Glomerular endothelial cell (primary cell): ENCODE data around the gene MALAT1. TPM values are rescaled to one million over a fixed set of nuclear protein-coding genes. Genes with fewer than 3 reads are reported as not detected.
"Not testable (repeated sequence)": the region's sequence is repeated elsewhere in the genome, so short reads cannot be mapped to it uniquely, and the experiment has no call there.

Source experiments
- DNase-seq: peaks from one replicate; pipeline ENCODE4 v3.0.0-alpha.2; 2011; ENCODE audit warnings: low read depth, low spot score; ENCODE audit errors: extremely low read depth
- total RNA-seq: library from RNA; depleted of rRNA; stranded (reverse); fragments of >200 nt; gene quantifications from 2 replicates; pipeline ENCODE4 v1.2.3, GENCODE V29; 2015

Gene MALAT1
- total RNA-seq, 1 donor from 2014 or later = 7,796 TPM

DNA sequence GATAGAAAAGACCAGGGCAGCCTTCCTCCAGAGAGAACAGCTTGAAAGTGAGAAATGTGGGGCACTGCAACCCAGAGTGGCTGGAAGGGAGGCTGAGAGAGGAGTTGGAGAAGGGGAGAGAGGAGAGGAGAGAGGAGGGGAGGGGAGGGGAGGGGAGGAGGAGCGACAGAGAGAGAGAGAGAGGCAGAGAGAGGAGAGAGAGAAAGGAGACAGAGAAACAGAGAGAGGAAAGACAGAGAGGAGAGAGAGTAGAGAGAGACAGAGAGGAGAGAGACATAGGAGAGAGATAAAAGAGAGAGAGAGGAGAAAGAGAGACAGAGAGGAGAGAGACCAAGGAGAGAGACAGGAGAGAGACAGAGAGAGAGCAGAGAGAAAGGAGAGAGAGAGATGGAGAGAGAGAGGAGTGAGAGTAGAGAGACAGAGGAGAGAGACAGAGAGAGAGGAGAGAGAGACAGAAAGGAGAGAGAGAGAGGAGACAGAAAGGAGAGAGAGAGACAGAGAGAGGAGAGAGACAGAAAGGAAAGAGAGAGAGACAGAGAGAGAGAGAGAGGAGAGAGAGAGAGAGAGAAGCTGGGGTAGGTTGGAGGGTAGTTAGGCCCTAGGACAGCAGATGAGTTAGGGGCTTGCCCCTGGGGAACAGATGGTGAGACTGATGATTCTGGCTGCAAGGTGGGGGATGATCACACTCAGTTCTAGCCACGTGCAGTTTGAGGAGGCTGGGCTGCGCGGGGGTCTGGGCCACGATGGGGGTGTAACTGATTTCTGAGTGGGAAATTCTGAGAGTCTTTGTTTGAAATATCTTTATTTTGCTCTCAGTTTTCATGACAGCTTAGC, 17.5 kb downstream of the MALAT1 start:
- no peak for DNase-seq

DNA sequence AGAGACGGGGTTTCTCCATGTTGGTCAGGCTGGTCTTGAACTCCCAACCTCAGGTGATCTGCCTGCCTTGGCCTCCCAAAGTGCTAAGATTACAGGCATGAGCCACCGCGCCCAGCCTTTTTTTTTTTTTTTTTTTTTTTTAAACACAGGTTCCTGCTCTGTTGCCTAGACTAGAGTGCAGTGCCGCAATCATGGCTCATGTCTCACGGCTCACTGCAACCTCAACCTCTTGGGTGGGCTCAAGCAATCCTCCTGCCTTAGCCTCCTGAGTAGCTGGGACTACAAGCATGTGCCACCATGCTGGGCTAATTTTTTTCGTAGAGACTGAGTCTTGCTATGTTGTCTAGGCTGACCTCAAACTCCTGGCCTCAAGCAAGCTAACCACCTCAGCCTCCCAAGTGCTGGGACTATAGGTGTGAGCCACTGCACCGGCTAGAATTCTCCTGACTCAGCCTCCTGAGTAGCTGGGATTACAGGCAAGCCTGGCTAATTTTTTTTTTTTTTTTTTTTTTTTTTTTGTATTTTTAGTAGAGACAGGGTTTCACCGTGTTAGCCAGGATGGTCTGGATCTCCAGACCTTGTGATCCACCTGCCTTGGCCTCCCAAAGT, 20.2 kb downstream of the MALAT1 start:
- not testable (repeated sequence) for DNase-seq

DNA sequence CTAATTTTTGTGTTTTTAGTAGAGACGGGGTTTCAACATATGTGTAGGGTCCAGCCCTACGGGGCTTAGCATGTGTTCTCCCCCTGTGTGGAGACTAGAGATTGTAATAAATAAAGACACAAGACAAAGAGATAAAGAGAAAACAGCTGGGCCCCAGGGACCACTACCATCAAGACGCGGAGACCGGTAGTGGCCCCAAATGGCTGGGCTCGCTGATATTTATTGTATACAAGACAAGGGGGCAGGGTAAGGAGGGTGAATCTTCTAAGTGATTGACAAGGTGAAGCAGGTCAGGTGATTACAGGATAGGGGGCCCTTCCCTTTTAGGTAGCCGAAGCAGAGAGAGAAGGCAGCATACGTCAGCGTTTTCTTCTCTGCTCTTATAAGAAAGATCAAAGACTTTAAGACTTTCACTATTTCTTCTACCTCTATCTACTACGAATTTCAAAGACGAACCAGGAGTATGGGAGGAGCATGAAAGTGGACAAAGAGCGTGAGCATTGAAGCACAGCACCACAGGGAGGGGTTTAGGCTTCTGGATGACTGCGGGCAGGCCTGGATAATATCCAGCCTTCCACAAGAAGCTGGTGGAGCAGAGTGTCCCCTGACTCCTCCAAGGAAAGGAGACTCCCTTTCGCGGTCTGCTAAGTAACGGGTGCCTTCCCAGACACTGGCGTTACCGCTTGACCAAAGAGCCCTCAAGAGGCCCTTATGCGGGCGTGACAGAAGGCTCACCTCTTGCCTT, 23.1 kb downstream of the MALAT1 start:
- not testable (repeated sequence) for DNase-seq

DNA sequence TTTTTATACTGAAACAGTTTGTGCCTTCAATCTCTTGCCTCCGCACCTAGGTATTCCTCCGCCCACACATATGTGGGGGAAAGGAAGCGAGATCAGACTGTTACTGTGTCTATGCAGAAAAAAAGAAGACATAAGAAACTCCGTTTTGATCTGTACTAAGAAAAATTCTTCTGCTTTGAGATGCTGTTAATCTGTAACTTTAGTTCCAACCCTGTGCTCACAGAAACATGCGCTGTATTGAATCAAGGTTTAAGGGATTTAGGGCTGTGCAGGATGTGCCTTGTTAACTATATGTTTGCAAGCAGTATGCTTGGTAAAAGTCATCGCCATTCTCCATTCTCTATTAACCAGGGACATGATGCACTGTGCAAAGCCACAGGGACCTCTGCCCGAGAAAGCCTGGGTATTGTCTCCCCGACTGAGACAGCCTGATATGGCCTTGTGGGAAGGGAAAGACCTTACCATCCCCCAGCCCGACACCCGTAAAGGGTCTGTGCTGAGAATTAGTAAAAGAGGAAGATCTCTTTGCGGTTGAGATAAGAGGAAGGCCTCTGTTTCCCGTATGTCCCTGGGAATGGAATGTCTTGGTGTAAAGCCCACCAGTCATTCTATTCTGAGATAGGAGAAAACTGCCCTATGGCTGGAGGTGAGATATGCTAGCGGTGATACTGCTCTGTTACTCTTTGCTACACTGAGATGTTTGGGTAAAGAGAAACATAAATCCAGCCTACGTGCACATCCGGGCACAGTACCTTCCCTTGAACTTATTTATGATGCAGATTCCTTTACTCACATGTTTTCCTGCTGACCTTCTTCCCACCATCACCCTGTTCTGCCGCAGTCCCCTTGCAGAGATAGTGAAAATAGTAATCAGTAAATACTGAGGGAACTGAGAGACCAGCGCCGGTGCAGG, 24.1 kb downstream of the MALAT1 start:
- not testable (repeated sequence) for DNase-seq

DNA sequence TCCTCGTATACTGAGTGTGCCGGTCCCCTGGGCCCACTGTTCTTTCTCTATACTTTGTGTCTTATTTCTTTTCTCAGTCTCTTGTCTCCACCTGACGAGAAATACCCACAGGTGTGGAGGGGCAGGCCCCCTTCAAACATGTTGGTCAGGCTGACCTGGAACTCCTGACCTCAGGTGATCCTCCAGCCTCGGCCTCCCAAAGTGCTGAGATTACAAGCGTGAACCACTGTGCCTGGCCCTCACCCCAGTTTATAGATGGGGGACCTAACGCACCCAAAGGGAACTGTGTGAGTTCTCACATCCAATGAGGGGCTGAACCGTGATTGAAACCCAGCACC, 24.8 kb downstream of the MALAT1 start:
- not testable (repeated sequence) for DNase-seq

DNA sequence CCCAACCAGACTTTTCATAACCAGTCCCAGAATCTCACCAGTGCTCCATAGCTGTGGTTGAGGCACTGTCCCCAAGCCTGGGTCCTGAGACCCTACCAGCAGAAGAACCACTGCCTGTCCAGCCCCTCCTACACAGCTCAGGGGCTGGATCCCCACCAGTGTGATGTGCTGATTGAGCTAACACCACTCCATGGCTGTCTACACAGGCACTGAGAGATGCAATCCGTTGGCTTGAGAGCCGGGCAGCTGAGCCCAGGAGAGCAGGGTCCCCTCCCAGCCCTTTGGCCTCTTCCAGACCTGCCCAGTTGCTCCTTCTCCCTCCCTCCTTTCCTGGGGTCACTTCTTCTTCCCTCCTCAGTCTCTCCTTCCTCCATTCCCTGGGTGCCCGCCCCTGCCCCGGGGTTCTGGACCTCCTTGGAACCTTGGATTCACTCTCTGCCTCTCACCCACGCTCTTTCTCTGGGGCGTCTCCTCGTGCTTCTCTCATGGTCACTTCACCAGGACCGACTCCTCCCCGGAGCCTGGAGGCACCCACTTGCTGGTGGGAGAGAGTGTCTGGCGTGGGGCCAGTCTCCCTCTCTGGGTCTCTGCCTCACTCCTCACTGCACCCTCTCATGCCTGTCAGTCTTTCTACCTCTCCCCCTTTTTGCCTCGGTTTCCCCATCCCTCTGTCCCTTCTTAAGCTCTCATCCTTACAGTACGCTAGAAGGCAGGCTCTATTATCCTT, 25.3 kb downstream of the MALAT1 start:
- no peak for DNase-seq

DNA sequence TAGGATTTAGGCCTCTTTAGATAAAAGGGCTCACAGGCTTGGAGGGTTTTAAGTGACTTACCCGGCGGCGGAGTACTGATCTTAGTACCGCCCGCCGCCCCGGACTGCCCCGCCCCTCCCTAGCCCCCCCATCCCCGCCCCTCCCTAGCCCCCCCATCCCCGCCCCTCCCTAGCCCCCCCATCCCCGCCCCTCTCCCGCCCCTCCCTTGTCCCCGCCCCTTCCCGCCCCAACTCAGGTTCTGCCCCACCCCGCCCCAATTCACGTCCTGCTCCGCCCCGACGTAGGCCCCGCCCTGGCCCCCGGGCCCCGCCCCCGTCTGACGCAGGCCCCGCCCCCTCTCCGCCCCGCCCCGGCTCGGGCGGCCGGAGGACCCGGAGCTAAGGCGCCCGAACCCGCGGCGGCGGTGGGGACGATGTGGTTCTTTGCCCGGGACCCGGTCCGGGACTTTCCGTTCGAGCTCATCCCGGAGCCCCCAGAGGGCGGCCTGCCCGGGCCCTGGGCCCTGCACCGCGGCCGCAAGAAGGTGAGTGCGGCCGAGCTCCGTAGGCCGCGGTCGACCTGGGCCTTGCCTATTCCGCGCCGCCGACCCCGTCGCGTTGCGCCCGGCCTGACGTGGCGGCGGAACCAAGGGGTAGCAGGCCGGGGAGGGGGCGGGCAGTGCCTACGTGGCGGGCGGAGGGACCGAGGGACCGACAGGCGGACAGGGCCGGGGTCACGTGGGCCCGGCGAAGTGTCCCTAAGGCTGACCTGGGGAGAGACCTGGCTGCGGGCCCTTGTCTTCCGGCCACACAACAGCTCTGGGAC, 26.1 kb downstream of the MALAT1 start, which contains the start of gene SCYL1:
SCYL1 (plus strand) TSS at position 343 of the 805 bp plus-strand sequence; CDS start at position 414, 71 bp downstream.
- no peak for DNase-seq

DNA sequence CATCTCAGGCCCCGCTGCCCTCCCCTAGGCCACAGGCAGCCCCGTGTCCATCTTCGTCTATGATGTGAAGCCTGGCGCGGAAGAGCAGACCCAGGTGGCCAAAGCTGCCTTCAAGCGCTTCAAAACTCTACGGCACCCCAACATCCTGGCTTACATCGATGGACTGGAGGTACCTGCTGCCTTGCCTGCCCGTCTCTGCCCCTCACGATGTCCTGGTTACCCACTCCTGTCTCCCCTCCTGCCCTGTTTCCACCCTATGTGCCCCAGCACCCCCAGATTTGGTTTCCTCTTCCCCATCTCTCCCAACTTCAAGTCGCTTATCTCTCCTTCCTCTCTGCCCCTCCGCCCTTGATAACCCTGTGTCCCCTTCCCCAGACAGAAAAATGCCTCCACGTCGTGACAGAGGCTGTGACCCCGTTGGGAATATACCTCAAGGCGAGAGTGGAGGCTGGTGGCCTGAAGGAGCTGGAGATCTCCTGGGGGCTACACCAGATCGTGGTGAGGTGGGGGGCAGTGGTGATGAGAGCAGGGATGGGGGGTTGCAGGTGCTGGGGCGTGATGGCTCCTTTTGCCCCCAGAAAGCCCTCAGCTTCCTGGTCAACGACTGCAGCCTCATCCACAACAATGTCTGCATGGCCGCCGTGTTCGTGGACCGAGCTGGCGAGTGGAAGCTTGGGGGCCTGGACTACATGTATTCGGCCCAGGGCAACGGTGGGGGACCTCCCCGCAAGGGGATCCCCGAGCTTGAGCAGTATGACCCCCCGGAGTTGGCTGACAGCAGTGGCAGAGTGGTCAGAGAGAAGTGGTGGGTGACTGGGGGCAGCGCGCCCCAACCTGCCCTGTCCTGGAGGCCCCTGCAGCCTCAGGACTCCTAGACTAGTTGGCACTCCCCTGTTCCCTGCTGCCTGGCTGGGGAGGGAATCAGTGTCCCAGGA, 27.0 kb downstream of the MALAT1 start:
- no peak for DNase-seq

DNA sequence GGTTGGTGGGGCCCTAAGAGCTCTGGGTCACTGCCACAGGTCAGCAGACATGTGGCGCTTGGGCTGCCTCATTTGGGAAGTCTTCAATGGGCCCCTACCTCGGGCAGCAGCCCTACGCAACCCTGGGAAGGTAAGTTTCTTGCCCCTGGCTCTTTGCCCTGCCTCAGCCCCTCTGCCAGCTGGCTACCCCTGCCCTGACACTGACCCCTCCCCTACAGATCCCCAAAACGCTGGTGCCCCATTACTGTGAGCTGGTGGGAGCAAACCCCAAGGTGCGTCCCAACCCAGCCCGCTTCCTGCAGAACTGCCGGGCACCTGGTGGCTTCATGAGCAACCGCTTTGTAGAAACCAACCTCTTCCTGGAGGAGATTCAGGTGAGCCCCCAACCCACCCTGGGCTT, 27.9 kb downstream of the MALAT1 start:
- no peak for DNase-seq

DNA sequence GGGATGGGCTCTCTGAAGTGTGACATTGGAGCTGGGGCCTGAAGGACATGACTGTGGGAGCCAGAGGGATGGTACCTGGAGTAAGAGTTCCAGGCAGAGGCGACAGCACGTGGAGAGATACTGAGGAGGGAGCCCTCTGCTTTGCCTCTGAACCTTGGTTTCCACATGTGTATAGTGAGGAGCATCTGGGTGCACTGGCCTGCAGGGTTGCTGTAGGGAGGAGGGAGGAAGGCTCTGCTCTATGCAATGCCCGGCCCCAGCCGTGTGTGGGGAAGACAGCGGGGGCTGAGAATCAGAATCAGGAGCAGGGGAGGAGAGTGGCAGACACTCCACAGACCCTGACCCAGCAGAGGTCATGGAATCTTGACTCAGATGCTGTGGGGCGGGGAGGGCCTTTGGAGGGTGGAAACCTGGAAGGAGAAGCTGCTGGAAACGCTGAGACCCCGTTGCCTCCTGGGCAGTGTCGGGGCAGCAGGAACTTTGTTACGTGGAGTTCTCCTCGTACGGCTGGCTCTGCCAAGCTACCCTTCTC, 30.0 kb downstream of the MALAT1 start:
- DNase-seq = no peak

DNA sequence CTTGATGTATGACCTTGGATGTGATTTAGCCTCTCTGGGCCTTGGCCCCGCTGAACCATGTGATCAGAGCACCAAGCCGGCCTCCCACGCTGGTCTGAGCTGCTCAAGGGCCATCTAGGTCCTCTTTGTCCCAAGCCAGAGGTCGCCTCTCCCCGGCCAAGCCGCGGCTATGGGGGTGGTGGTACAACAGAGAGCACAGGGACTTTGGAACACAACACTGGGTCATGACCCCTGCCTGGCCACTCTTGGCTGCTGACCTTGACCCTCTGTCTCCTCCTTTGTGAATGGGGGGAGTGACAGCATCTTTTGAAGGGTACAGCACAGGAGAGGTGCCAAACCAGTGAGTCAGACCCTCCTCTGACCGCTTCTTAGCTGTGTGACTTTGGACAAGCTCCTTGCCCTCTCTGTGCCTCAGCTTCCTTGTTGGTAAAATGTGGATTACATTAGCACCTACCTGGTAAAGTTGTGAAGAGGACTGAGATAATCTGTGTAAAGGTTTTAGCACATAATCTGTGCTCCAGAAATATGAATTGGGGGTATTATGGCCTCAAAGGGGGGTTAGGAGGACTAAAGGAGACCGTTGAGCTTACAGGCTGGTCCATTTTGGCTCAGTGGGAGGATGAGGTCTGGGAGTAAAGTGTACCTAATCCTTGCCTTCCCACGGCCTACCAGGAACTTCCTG, 30.8 kb downstream of the MALAT1 start:
- DNase-seq = no peak

DNA sequence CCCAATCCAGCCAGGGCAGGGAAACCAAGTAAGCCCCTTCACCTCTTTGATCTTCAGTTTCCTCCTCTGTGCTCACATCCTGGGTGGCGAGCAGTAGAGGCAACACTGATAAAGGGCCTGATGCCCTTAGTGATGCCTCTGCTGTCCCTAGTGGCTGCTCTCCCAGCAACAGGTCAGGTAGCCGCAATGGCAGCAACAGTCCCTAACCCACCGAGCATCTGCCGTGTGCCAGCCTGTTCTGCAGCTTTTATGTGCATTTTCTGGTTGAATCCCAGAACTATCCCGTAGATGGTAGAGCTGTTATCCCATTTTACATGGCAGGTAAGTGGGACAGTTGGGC, 31.3 kb downstream of the MALAT1 start:
- no peak for DNase-seq

DNA sequence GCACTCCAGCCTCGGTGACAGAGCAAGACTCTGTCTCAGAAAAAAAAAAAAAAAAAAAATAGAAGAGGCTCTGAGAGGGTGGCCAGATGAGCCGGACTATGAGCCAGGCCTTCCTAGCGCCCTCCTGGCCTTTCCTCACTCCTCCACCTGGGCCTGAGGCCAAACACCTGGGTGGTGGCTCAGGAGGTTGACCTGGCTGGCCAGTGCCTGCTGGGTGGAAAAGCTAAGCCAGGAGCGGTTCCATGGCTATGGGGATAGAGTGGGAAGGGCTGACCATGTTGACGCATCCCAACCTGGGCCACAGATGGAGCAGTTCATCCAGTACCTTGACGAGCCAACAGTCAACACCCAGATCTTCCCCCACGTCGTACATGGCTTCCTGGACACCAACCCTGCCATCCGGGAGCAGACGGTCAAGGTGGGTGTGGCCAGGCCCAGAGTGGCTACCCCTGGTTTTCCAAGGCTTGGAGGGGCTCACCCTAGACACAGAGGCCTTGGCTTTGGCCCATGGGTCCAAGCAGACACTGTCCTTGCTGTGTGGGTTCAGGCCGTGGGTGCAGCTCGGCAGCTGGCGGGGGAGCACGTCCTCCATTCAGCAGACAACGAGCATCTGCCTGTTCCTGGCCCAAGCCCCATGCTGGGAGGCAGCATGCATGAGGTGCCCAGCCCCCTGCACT, 33.7 kb downstream of the MALAT1 start:
- no peak for DNase-seq

DNA sequence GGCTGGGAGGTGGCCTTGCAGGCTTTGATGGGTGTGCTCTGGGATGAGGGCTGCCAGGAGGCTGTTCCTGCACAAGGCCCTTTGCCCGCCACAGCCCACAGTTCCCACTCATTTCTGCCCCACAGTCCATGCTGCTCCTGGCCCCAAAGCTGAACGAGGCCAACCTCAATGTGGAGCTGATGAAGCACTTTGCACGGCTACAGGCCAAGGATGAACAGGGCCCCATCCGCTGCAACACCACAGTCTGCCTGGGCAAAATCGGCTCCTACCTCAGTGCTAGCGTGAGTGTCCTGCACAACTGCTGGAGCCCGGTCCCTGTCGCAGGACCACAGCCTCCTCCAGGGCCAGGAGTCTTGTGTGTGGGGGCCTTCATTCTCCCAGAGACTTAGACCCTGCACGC, 36.3 kb downstream of the MALAT1 start:
- no peak for DNase-seq

DNA sequence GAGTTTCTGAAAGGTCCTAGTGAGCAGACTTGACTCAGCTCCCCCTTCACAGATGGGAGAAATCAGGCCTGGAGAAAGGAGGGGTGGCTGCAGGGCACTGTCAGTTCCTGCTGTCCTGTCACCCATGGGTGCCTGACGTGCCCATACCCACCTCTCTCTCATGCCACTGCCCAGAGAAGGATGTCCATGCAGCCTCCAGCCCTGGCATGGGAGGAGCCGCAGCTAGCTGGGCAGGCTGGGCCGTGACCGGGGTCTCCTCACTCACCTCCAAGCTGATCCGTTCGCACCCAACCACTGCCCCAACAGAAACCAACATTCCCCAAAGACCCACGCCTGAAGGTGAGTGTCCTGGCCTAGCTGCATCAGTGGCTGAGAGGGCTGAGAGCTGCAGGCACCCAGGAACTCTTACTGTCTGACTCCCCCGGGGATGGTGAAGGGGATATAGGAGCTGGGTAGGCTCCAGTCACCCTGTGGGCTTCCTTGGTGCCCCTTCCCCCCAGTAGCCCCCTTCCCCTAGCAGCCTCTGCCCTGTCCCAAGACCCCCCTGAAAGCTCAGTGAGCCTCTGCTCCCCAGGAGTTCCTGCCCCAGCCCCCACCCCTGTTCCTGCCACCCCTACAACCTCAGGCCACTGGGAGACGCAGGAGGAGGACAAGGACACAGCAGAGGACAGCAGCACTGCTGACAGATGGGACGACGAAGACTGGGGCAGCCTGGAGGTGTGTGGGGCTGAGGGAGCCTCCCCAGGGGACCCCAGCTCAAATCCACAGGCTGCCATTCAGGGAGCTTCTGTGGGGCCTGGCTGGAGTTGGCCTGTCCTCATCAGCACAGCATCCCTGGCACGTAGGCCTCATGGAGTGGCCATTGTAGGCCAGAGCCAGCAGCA, 37.8 kb downstream of the MALAT1 start:
- DNase-seq = no peak

DNA sequence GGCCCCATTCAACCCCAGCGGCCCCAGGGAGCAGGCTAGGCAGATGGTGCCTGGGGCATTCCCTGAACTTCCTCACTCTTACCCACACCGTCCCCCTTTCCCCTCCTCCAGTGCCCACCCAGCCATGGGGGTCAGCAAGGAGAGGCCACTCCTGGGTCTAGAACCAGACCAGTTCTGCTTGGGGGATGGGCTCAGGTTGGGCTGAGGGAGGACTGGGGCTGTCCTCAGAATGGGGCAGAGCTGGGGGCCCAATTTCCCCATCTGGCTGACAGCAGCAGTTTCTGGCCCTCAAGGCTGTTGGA, 38.4 kb downstream of the MALAT1 start:
- DNase-seq = no peak
